CD14-positive monocyte (primary cell): ENCODE data around the gene PPP2CA. TPM values are rescaled to one million over a fixed set of nuclear protein-coding genes. Genes with fewer than 3 reads are reported as not detected.

Source experiments
- DNase-seq, 3 donors: peaks; one replicate each; pipeline ENCODE4 v3.0.0-alpha.2; 2011 to 2022
- H2AFZ ChIP-seq: 2 replicates; pipeline ENCODE4 v1.6.0; 2012; ENCODE audit warnings: mild to moderate bottlenecking, low read depth, low read length, inconsistent platforms; ENCODE audit not compliant: insufficient read depth, poor library complexity, severe bottlenecking
- H3K27ac ChIP-seq, 2 donors: 1 replicate in 1 of 2; 2 replicates in 1 of 2; pipeline ENCODE4 v1.5.1; 2012 to 2013; ENCODE audit warnings: low read length in 2 of 2, control low read depth in 1 of 2, inconsistent platforms in 1 of 2, low read depth in 1 of 2, mild to moderate bottlenecking in 1 of 2
- H3K27me3 ChIP-seq, 2 donors: one replicate each; pipeline versions ENCODE4 v1.6.0 to v1.6.1; 2011 to 2013; ENCODE audit warnings: low read length in 2 of 2; ENCODE audit not compliant: control insufficient read depth in 2 of 2, insufficient read depth in 2 of 2
- H3K36me3 ChIP-seq, 2 donors: replicated peaks in 1 of 2; 1 replicate in 1 of 2; 2 replicates in 1 of 2; pipeline versions ENCODE4 v1.5.1 to v1.6.1; 2012 to 2013; ENCODE audit warnings: low read length in 2 of 2, control low read depth in 1 of 2, inconsistent platforms in 1 of 2, mild to moderate bottlenecking in 1 of 2; ENCODE audit not compliant: insufficient read depth in 2 of 2, control insufficient read depth in 1 of 2
- H3K4me1 ChIP-seq, 2 donors: 1 replicate in 1 of 2; 2 replicates in 1 of 2; pipeline versions ENCODE4 v1.5.1 to v1.6.1; 2012 to 2013; ENCODE audit warnings: low read length in 2 of 2, control low read depth in 1 of 2, inconsistent platforms in 1 of 2, mild to moderate bottlenecking in 1 of 2, moderate library complexity in 1 of 2; ENCODE audit not compliant: insufficient read depth in 2 of 2, control insufficient read depth in 1 of 2
- H3K4me2 ChIP-seq: replicated peaks from 2 replicates; pipeline ENCODE3; 2012; ENCODE audit warnings: low read length, moderate library complexity, mild to moderate bottlenecking; ENCODE audit not compliant: poor library complexity, severe bottlenecking; ENCODE audit errors: extremely low read depth
- H3K4me3 ChIP-seq, 3 experiments: fragments of 200-600 bp in 1 of 3; sonication (generic) in 1 of 3; replicated peaks in 1 of 3; 1 replicate in 2 of 3; 2 replicates in 1 of 3; pipeline ENCODE4 v1.5.1; 2011 to 2013; ENCODE audit warnings: low read length in 3 of 3, mild to moderate bottlenecking in 3 of 3, control low read depth in 2 of 3, low read depth in 2 of 3, inconsistent platforms in 1 of 3, moderate library complexity in 1 of 3
- H3K79me2 ChIP-seq: 2 replicates; pipeline ENCODE4 v1.6.0; 2012; ENCODE audit warnings: mild to moderate bottlenecking, control low read depth, inconsistent platforms, low read length, moderate library complexity; ENCODE audit not compliant: insufficient read depth
- H3K9ac ChIP-seq: 2 replicates; pipeline ENCODE4 v1.6.0; 2017; ENCODE audit warnings: low read length, mild to moderate bottlenecking; ENCODE audit not compliant: insufficient read depth, poor library complexity, severe bottlenecking
- H3K9me3 ChIP-seq, 2 donors: replicated peaks in 1 of 2; 1 replicate in 1 of 2; 2 replicates in 1 of 2; pipeline versions ENCODE4 v1.5.1 to v1.6.1; 2012 to 2013; ENCODE audit warnings: low read length in 2 of 2, control low read depth in 1 of 2; ENCODE audit not compliant: control insufficient read depth in 1 of 2, insufficient read depth in 1 of 2
- H4K20me1 ChIP-seq: 2 replicates; pipeline ENCODE4 v1.6.0; 2012; ENCODE audit warnings: mild to moderate bottlenecking, low read length, control low read depth, moderate library complexity; ENCODE audit not compliant: insufficient read depth
- H3K27ac Mint-ChIP-seq, 7 donors: one replicate each; pipeline ENCODE4 v1.8.0; 2020; ENCODE audit warnings: mild to moderate bottlenecking in 7 of 7, mixed read lengths in 7 of 7, moderate library complexity in 6 of 7, inconsistent platforms in 2 of 7
- H3K27me3 Mint-ChIP-seq, 3 donors: one replicate each; pipeline ENCODE4 v1.8.0; 2021 to 2022; ENCODE audit warnings: low read depth in 3 of 3, mild to moderate bottlenecking in 3 of 3, mixed read lengths in 3 of 3, moderate library complexity in 3 of 3, inconsistent platforms in 1 of 3
- H3K36me3 Mint-ChIP-seq, 2 donors: one replicate each; pipeline ENCODE4 v1.8.0; 2020; ENCODE audit warnings: mixed read lengths in 2 of 2, inconsistent platforms in 1 of 2, mild to moderate bottlenecking in 1 of 2
- H3K4me1 Mint-ChIP-seq: one replicate; pipeline ENCODE4 v1.8.0; 2020; ENCODE audit warnings: mild to moderate bottlenecking, mixed read lengths
- H3K4me3 Mint-ChIP-seq, 2 donors: one replicate each; pipeline ENCODE4 v1.8.0; 2020; ENCODE audit warnings: mild to moderate bottlenecking in 2 of 2, mixed read lengths in 2 of 2, moderate library complexity in 1 of 2
- H3K9me3 Mint-ChIP-seq, 7 donors: one replicate each; pipeline ENCODE4 v1.8.0; 2020 to 2022; ENCODE audit warnings: mixed read lengths in 7 of 7, mild to moderate bottlenecking in 6 of 7, moderate library complexity in 6 of 7, inconsistent platforms in 2 of 7
- CTCF ChIP-seq: fragments of 200-600 bp; IDR thresholded peaks from one replicate; pipeline ENCODE4 v1.8.0; 2022; ENCODE audit warnings: antibody characterized with exemption, mild to moderate bottlenecking
- WGBS: methylation state at CpG from one replicate; pipeline ENCODE4 v1.1.5; 2013; ENCODE audit warnings: missing lambda C conversion rate; ENCODE audit not compliant: insufficient coverage; 5-methylcytosine and 5-hydroxymethylcytosine counted together
- intact Hi-C, 2 donors: fragments of 100-400 bp; cut with micrococcal nuclease; formaldehyde crosslinking; loops; one replicate each; pipeline versions ENCODE4 v1.15.0 to v1.15.1; 2023
- polyA plus RNA-seq, 3 donors: library from polyadenylated mRNA; depleted of rRNA in 1 of 3; unstranded in 2 of 3; stranded (reverse) in 1 of 3; fragments of 300-500 nt in 2 of 3; fragments of >200 nt in 1 of 3; fragmentation: Illumina TruSeq in 2 of 3; gene quantifications; 1 replicate in 2 of 3; 2 replicates in 1 of 3; pipeline ENCODE4 v1.2.3, GENCODE V29; 2012 to 2021

Gene PPP2CA
- polyA plus RNA-seq, 3 donors, result 82.5 to 245 (median 225) TPM

GRCh38 chr5:134249469-134250379 lies 23.9 kb upstream of the PPP2CA start:
- Mint-ChIP-seq H3K9me3 (no peaks in the 10 kb centered on the region), H3K27me3 (peaks cover 0 to 2% (median 0%) of the 10 kb centered on the region in 3 donors), H3K36me3 (no peaks in the 10 kb centered on the region), H3K4me3 (peak overlapping the region in 1 of 2 donors; percentile 48), H3K4me1 (peaks cover 37% of the 10 kb centered on the region), H3K27ac (peak overlapping the region; percentile 87 to 98 (median 93))
- WGBS, result 55% methylated on average over 7 of the region's 15 CpGs
- intact Hi-C loops, result no loop called here
- Histone ChIP-seq H3K27me3 (no peaks in the 10 kb centered on the region), H3K27ac (peak overlapping the region; percentile 69 to 76), H3K4me2 (peak overlapping the region; percentile 59), H4K20me1 (no peaks in the 10 kb centered on the region), H3K4me3 (peak overlapping the region in 2 of 3 experiments; percentile 16 to 44), H3K9ac (no peak overlapping the region), H3K36me3 (no peaks in the 10 kb centered on the region), H3K79me2 (no peaks in the 10 kb centered on the region), H3K9me3 (no peaks in the 10 kb centered on the region), H2AFZ (peak overlapping the region; percentile 46), H3K4me1 (peaks cover 35 to 40% of the 10 kb centered on the region in 2 donors)
- peak; percentile 95 to 99 (median 97) for DNase-seq
- TF ChIP-seq CTCF, result no peak

GRCh38 chr5:134248256-134248655 lies 22.4 kb upstream of the PPP2CA start:
- Histone ChIP-seq H3K36me3 (no peaks in the 10 kb centered on the region), H3K27ac (no peak overlapping the region), H3K4me2 (no peak overlapping the region), H3K9me3 (no peaks in the 10 kb centered on the region), H3K9ac (no peak overlapping the region), H3K4me3 (no peak overlapping the region), H3K4me1 (peaks cover 35 to 40% of the 10 kb centered on the region in 2 donors), H2AFZ (no peak overlapping the region), H3K79me2 (no peaks in the 10 kb centered on the region), H3K27me3 (no peaks in the 10 kb centered on the region), H4K20me1 (no peaks in the 10 kb centered on the region)
- no peaks in the 10 kb centered on the region for H3K36me3 Mint-ChIP-seq
- peaks cover 0 to 2% (median 0%) of the 10 kb centered on the region in 3 donors for H3K27me3 Mint-ChIP-seq
- WGBS, result 100% methylated on average over 1 of the region's 3 CpGs
- intact Hi-C loops, result no loop called here
- DNase-seq, result peak in 2 of 3 donors; percentile 44 to 72
- peak overlapping the region in 6 of 7 donors; percentile 1 to 84 (median 64) for H3K27ac Mint-ChIP-seq
- H3K4me3 Mint-ChIP-seq, result no peak overlapping the region
- TF ChIP-seq CTCF, result no peak
- no peaks in the 10 kb centered on the region for H3K9me3 Mint-ChIP-seq
- H3K4me1 Mint-ChIP-seq, result peaks cover 37% of the 10 kb centered on the region
